GM12865 (cell line): ENCODE results near the gene DNAJB6.

Experiments
- DNase-seq: peaks from one replicate; pipeline ENCODE4 v3.0.0; 2010; ENCODE audit warnings: low read depth
- H3K4me3 ChIP-seq: 2 replicates; pipeline ENCODE4 v1.5.1; 2011; ENCODE audit warnings: mild to moderate bottlenecking, low read depth, low read length, control low read depth
- CTCF ChIP-seq: IDR thresholded peaks from 2 replicates; pipeline ENCODE4 v1.5.1; 2011; ENCODE audit warnings: low read length, control low read depth, low read depth, inconsistent platforms; ENCODE audit not compliant: insufficient read depth; ENCODE audit errors: missing control alignments

DNAJB6 gene

GRCh38 chr7:157436763-157437480, 100.1 kb downstream of the DNAJB6 start:
- no peak for DNase-seq
- no peak for TF ChIP-seq CTCF

GRCh38 chr7:157437519-157438061, 100.8 kb downstream of the DNAJB6 start:
- no peak for DNase-seq
- no peak for TF ChIP-seq CTCF
- no peak overlapping the region for H3K4me3 ChIP-seq

More at GRCh38 chr7:157436763-157437480, 100.1 kb downstream of the DNAJB6 start:
- H3K4me3 ChIP-seq = no peak overlapping the region

DNA sequence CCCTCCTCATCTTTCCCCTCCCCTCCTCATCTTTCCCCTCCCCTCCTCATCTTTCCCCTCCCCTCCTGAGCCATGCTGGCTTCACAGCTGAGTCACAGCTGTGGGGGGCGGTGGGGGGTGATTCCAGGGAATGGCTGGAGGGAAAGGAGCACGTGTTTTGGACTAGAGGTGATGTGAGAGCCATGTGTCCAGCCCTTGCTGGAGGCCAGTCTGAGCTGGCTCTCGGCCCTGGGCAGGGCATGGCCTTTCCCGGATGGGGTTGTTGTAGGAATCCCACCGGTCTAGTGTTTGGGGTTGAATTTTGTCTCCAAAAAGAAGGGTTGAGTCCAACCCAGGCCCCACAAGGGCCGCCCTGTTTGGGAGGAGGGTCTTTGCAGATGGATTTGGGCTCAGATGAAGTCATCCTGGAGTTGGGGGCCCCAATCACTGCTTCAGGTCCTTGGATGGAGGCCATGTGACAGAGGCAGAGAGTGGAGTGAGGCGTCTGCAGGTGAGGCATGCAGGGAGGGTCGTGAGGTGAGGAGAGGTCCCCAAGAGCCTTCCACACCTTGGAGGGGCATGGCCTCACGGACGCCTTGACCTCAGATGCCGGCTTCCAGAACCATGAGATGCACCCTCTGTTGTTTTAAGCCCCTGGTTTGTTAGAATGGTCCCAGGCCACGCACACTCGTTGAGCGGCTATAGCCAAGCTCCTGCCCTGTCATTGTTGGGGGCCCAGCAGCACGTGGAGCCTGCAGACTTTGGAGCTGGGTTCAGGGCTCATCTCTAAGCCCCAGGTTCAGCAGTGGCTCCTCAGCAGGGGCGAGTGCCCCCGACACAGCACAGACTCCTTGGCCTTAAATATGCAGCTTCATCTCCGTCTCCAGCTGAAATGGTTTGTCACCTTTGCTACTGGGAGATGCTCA, 101.6 kb downstream of the DNAJB6 start:
- DNase-seq = no peak
- no peak overlapping the region for H3K4me3 ChIP-seq
- TF ChIP-seq CTCF = no peak

DNA sequence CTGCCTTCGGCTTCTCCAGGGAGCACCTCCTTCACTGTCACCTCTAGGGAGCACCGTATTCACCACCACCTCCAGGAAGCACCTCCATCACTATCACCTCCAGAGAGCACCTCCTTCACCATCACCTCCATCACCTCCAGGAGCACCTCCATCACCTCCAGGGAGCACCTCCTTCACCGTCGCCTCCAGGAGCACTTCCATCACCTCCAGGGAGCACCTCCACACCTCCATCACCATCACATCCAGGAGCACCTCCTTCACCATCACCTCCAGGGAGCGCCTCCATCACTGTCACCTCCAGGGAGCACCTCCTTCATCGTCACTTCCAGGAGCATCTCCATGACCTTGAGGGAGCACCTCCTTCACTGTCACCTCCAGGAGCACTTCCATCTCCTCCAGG, 102.3 kb downstream of the DNAJB6 start:
- H3K4me3 ChIP-seq = no peak overlapping the region
- no peak for TF ChIP-seq CTCF
- no peak for DNase-seq

GRCh38 chr7:157439761-157440160, 103.0 kb downstream of the DNAJB6 start:
- no peak overlapping the region for H3K4me3 ChIP-seq
- no peak for TF ChIP-seq CTCF
- DNase-seq = no peak

DNA sequence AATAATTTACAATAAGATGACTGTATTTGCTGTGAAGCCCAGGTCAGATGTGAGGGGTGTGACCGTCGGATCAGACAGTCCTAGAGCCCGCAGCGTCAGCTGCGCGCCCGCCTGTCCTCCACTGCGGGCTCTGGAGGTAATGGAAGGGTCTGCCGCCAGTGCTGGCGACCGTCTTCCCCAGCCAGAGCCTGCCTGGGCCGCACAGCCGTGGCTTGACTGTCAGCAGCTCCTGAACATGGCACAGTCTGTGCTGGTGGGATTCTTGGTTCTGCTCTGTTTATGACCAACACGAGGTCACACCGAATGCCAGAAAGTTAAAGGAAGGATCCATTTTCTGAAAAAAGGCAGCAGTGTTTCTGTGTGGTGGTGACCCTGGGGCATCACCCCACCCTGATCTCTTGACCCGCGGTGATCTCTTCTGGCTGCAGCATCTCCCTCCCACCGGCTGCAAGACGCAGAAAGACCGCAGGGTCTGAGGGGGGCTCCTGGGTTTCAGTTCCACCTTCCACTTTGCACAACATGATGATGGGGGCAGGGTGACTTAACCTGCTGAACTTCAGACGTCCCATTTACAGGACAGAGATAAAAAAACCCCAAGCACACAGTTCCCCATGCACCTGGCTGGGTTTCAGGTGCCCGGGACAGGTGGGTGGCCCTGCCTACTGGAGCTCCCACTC, 103.7 kb downstream of the DNAJB6 start:
- DNase-seq = no peak
- no peak for TF ChIP-seq CTCF
- H3K4me3 ChIP-seq = no peak overlapping the region
